Measurements from ENCODE around the gene HPCAL4. TPM values are rescaled to one million over a fixed set of nuclear protein-coding genes. Genes with fewer than 3 reads are reported as not detected.

HPCAL4 gene
- total RNA-seq, 1 donor from 2014 or later, result 0.20 TPM

DNA sequence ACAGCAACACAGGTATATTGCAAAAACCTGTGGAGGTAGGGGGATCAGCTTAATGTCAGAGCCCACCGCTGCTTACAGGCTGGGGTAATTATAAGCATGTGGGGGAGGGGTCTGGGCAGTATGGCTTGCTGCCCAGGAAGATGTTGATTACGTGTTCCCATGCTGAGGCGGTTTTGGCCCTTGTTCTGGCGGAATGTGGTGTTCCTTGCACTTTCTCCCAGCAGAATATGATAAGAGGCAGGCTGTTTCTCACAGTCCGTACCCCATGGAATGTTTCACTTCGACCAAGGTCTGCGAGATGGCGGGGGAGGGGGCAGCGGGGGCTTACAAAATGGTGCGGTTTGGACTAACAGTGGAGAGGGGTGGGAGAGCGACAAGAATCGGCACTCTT is 9.8 kb upstream of the HPCAL4 start:
- no peaks in the 10 kb centered on the region for H3K79me2 ChIP-seq (ENCODE audit: insufficient read depth, low read length)
- peaks cover 77% of the 10 kb centered on the region for H3K27me3 Mint-ChIP-seq (ENCODE audit: low read depth, unreplicated experiment)

DNA sequence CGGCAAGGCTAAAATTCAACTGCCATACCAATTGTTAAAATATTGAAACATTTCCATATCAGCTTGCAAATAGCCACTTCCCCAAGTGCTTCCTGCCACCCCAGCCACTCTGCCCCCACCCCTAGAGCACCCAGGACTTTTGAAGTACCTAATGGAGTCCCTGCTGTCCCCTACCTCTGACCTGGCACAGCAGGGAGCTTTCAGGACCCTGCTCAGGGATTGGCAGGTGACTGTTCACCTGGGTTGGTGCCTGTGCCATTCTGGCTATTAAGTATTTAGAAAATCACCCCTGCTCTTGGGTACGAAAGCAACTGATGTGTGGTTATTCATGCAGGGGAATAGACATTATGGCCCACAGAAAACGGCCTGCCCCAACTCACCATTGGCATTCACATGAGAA is 9.1 kb upstream of the HPCAL4 start:
- Histone ChIP-seq H3K4me3 (ENCODE audit: insufficient read depth, low read depth, low read length) (no peak overlapping the region), H3K9ac (ENCODE audit: low read length) (no peak overlapping the region), H4K20me1 (ENCODE audit: insufficient read depth, low read length) (no peaks in the 10 kb centered on the region), H2AFZ (ENCODE audit: low read depth, low read length) (no peak overlapping the region), H3K4me2 (ENCODE audit: low read length) (no peak overlapping the region), H3K36me3 (ENCODE audit: insufficient read depth, low read length) (no peaks in the 10 kb centered on the region), H3K79me2 (ENCODE audit: insufficient read depth, low read length) (no peaks in the 10 kb centered on the region), H3K27ac (ENCODE audit: low read depth, low read length) (no peak overlapping the region), H3K27me3 (ENCODE audit: insufficient read depth, low read length) (peaks cover 25% of the 10 kb centered on the region), H3K9me3 (ENCODE audit: insufficient read depth, low read depth, low read length) (no peaks in the 10 kb centered on the region), H3K4me1 (ENCODE audit: insufficient read depth, low read length) (no peaks in the 10 kb centered on the region)
- H3K27me3 Mint-ChIP-seq (ENCODE audit: low read depth, unreplicated experiment), result peaks cover 75% of the 10 kb centered on the region
- no peak for DNase-seq (ENCODE audit: low read depth)
- H3K4me1 Mint-ChIP-seq (ENCODE audit: low read depth, unreplicated experiment), result peaks cover 11% of the 10 kb centered on the region
- peaks cover 2% of the 10 kb centered on the region for H3K36me3 Mint-ChIP-seq (ENCODE audit: low read depth, unreplicated experiment)
- no peak overlapping the region for H3K27ac Mint-ChIP-seq (ENCODE audit: unreplicated experiment)
- no peak overlapping the region for H3K4me3 Mint-ChIP-seq (ENCODE audit: unreplicated experiment)
- TF ChIP-seq, protein P1, sequence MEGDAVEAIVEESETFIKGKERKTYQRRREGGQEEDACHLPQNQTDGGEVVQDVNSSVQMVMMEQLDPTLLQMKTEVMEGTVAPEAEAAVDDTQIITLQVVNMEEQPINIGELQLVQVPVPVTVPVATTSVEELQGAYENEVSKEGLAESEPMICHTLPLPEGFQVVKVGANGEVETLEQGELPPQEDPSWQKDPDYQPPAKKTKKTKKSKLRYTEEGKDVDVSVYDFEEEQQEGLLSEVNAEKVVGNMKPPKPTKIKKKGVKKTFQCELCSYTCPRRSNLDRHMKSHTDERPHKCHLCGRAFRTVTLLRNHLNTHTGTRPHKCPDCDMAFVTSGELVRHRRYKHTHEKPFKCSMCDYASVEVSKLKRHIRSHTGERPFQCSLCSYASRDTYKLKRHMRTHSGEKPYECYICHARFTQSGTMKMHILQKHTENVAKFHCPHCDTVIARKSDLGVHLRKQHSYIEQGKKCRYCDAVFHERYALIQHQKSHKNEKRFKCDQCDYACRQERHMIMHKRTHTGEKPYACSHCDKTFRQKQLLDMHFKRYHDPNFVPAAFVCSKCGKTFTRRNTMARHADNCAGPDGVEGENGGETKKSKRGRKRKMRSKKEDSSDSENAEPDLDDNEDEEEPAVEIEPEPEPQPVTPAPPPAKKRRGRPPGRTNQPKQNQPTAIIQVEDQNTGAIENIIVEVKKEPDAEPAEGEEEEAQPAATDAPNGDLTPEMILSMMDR (IDR thresholded peaks at IDR 0.05; ENCODE audit: insufficient read depth, low read depth, low read length), result no peak
- no peak for TF ChIP-seq EZH2 (IDR thresholded peaks at IDR 0.05; ENCODE audit: insufficient read depth, low read length)
- no peak for FAIRE-seq
- H3K9me3 Mint-ChIP-seq (ENCODE audit: unreplicated experiment), result peaks cover 4% of the 10 kb centered on the region

More for the DNA sequence above, 9.8 kb upstream of the HPCAL4 start:
- Histone ChIP-seq H3K27ac (ENCODE audit: low read depth, low read length) (no peak overlapping the region), H3K27me3 (ENCODE audit: insufficient read depth, low read length) (peaks cover 24% of the 10 kb centered on the region), H3K36me3 (ENCODE audit: insufficient read depth, low read length) (no peaks in the 10 kb centered on the region), H3K9ac (ENCODE audit: low read length) (peak overlapping the region; percentile 36), H2AFZ (ENCODE audit: low read depth, low read length) (peak overlapping the region; percentile 44), H4K20me1 (ENCODE audit: insufficient read depth, low read length) (no peaks in the 10 kb centered on the region), H3K4me1 (ENCODE audit: insufficient read depth, low read length) (no peaks in the 10 kb centered on the region), H3K4me2 (ENCODE audit: low read length) (peak overlapping the region; percentile 78), H3K4me3 (ENCODE audit: insufficient read depth, low read depth, low read length) (peak overlapping the region; percentile 11), H3K9me3 (ENCODE audit: insufficient read depth, low read depth, low read length) (no peaks in the 10 kb centered on the region)
- peaks cover 2% of the 10 kb centered on the region for H3K36me3 Mint-ChIP-seq (ENCODE audit: low read depth, unreplicated experiment)
- H3K4me3 Mint-ChIP-seq (ENCODE audit: unreplicated experiment), result peak overlapping the region; percentile 17
- no peak overlapping the region for H3K27ac Mint-ChIP-seq (ENCODE audit: unreplicated experiment)
- TF ChIP-seq EZH2 (IDR thresholded peaks at IDR 0.05; ENCODE audit: insufficient read depth, low read length), result no peak
- TF ChIP-seq, protein P1 (IDR thresholded peaks at IDR 0.05; ENCODE audit: insufficient read depth, low read depth, low read length), result no peak
- FAIRE-seq (no peak), DNase-seq (ENCODE audit: low read depth) (peak; percentile 67)
- H3K4me1 Mint-ChIP-seq (ENCODE audit: low read depth, unreplicated experiment), result peaks cover 11% of the 10 kb centered on the region
- peaks cover 4% of the 10 kb centered on the region for H3K9me3 Mint-ChIP-seq (ENCODE audit: unreplicated experiment)

DNA sequence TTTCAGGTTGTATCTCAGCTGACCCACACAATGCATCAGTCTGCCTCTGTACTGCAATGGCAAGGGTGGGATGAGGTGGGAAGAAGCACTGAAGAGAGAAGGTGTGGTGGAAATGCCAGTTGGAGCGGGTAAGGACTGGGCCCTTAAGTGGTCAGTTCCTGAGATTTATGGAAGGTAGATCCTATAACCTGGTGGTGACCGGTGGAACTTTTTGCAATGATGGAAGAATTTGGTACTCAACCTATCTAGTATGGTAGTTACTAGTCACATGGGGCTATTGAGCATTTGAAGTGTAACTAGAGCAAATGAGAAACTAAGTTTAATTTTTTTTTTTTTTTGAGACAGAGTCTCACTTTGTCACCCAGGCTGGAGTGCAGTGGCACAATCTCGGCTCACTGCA is 8.2 kb upstream of the HPCAL4 start:
- H3K27me3 ChIP-seq (ENCODE audit: insufficient read depth, low read length), result peaks cover 33% of the 10 kb centered on the region
- H4K20me1 ChIP-seq (ENCODE audit: insufficient read depth, low read length), result no peaks in the 10 kb centered on the region
- DNase-seq (ENCODE audit: low read depth) (no peak), FAIRE-seq (no peak)
- TF ChIP-seq, protein P1 (IDR thresholded peaks at IDR 0.05; ENCODE audit: insufficient read depth, low read depth, low read length), result no peak
- no peak for TF ChIP-seq EZH2 (IDR thresholded peaks at IDR 0.05; ENCODE audit: insufficient read depth, low read length)
- Mint-ChIP-seq H3K27me3 (ENCODE audit: low read depth, unreplicated experiment) (peaks cover 78% of the 10 kb centered on the region), H3K9me3 (ENCODE audit: unreplicated experiment) (peaks cover 6% of the 10 kb centered on the region), H3K4me3 (ENCODE audit: unreplicated experiment) (no peak overlapping the region), H3K27ac (ENCODE audit: unreplicated experiment) (no peak overlapping the region), H3K36me3 (ENCODE audit: low read depth, unreplicated experiment) (peaks cover 2% of the 10 kb centered on the region), H3K4me1 (ENCODE audit: low read depth, unreplicated experiment) (peaks cover 14% of the 10 kb centered on the region)
- no peaks in the 10 kb centered on the region for H3K36me3 ChIP-seq (ENCODE audit: insufficient read depth, low read length)
- H2AFZ ChIP-seq (ENCODE audit: low read depth, low read length), result no peak overlapping the region
- no peak overlapping the region for H3K9ac ChIP-seq (ENCODE audit: low read length)
- H3K9me3 ChIP-seq (ENCODE audit: insufficient read depth, low read depth, low read length), result no peaks in the 10 kb centered on the region
- H3K4me2 ChIP-seq (ENCODE audit: low read length), result no peak overlapping the region
- H3K4me3 ChIP-seq (ENCODE audit: insufficient read depth, low read depth, low read length), result no peak overlapping the region
- no peaks in the 10 kb centered on the region for H3K79me2 ChIP-seq (ENCODE audit: insufficient read depth, low read length)
- no peaks in the 10 kb centered on the region for H3K4me1 ChIP-seq (ENCODE audit: insufficient read depth, low read length)
- no peak overlapping the region for H3K27ac ChIP-seq (ENCODE audit: low read depth, low read length)

Data from astrocyte (in vitro differentiated cells and primary cell).